Esophagus muscularis mucosa (tissue), 4 donors: ENCODE measurements around the gene PTPN1. TPM values are rescaled to one million over a fixed set of nuclear protein-coding genes. Genes with fewer than 3 reads are reported as not detected.
A peak's percentile ranks its signal among the peaks of the same experiment; 100 is the strongest.

ENCODE experiments used
- DNase-seq: peaks from one replicate; pipeline ENCODE4 v3.0.0-alpha.2; 2017; ENCODE audit errors: extremely low spot score
- H3K27ac ChIP-seq, 4 donors: fragments of 200-600 bp; sonication (generic); replicated peaks in 1 of 4; 1 replicate in 3 of 4; 2 replicates in 1 of 4; pipeline ENCODE4 v1.5.1; 2016 to 2019; ENCODE audit warnings: mild to moderate bottlenecking in 1 of 4
- H3K27me3 ChIP-seq, 4 donors: fragments of 200-600 bp; sonication (generic); one replicate each; pipeline versions ENCODE4 v1.5.1 to v1.6.0; 2016 to 2019
- H3K36me3 ChIP-seq, 4 donors: fragments of 200-600 bp; sonication (generic); one replicate each; pipeline ENCODE4 v1.5.1; 2016 to 2019
- H3K4me1 ChIP-seq, 4 donors: fragments of 200-600 bp; sonication (generic); one replicate each; pipeline ENCODE4 v1.5.1; 2016 to 2019
- H3K4me3 ChIP-seq, 4 donors: fragments of 200-600 bp; sonication (generic); 1 replicate in 2 of 4; 2 replicates in 2 of 4; pipeline ENCODE4 v1.5.1; 2016 to 2019; ENCODE audit warnings: mild to moderate bottlenecking in 4 of 4, moderate library complexity in 1 of 4
- H3K9me3 ChIP-seq, 4 donors: fragments of 200-600 bp; sonication (generic); 1 replicate in 3 of 4; 2 replicates in 1 of 4; pipeline ENCODE4 v1.5.1; 2016 to 2019
- EP300 ChIP-seq: sonication (generic); formaldehyde crosslinking; IDR thresholded peaks from one replicate; pipeline ENCODE4 v1.6.1; 2017; ENCODE audit warnings: antibody characterized with exemption
- POLR2A ChIP-seq: fragments of 450-650 bp; IDR thresholded peaks from one replicate; pipeline ENCODE4 v1.6.1; 2017; ENCODE audit warnings: antibody characterized with exemption, moderate library complexity, mild to moderate bottlenecking, low read depth
- POLR2AphosphoS5 ChIP-seq, 2 donors: sonication (generic); formaldehyde crosslinking; IDR thresholded peaks; one replicate each; pipeline ENCODE4 v1.6.1; 2017; ENCODE audit warnings: antibody characterized with exemption in 2 of 2
- WGBS: methylation state at CpG from one replicate; pipeline ENCODE4 v1.1.5; 2018; 5-methylcytosine and 5-hydroxymethylcytosine counted together
- intact Hi-C: fragments of 100-400 bp; cut with DNase I; formaldehyde crosslinking; loops from one replicate; pipeline ENCODE4 v1.15.1; 2023
- total RNA-seq, 4 donors: library from RNA; depleted of rRNA; stranded (reverse); fragments of >200 nt; gene quantifications; one replicate each; pipeline versions ENCODE4 v1.1.0 to v1.2.1, GENCODE V29; 2016
- TF ChIP-seq, protein P1 (sequence below), 3 experiments: fragments of 200-600 bp in 2 of 3; fragments of 450-650 bp in 1 of 3; sonication (generic) in 2 of 3; IDR thresholded peaks; one replicate each; pipeline ENCODE4 v1.5.1; 2017 to 2019; ENCODE audit warnings: antibody characterized with exemption in 3 of 3, mild to moderate bottlenecking in 2 of 3, moderate library complexity in 1 of 3

PTPN1 gene
- total RNA-seq, 4 donors from 2014 or later, result 21.2 to 49.0 (median 41.0) TPM

DNA sequence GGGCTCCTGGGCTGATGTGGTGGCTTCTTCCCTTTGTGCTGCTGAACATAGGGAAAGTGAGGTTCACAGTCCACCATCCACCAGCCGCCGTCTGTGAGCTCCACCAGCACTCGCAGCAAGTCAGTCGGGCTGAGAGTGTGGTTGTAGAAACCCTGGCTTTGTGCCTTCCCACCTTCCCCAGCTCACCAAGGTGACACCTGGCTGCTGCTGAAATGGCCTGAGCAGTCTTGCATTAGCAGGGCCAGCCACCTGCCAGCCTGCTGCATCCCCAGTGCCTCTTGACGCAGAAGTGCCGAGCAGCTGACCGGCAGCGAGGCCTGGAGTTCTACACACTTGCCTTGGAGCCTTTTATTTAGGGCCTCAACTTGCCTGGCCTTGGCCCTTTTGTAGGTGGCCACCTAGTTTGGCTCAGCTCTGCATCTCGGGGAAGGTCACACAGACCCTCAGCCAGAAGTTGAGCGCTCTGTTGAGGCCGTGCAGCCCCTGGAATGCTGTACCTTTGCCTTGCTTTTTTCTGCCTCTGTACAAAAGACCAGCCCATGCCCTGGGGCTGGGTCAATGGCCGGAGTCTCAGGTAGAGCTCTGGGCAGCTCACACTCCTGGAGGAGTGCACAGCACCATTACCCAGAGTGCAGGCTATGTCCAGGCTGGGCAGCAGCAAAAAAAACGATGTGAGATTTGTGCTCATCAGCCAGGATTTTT lies 76.5 kb downstream of the PTPN1 start:
- Histone ChIP-seq H3K4me3 (no peak overlapping the region), H3K36me3 (peaks cover 10 to 84% (median 78%) of the 10 kb centered on the region in 4 donors), H3K27me3 (no peaks in the 10 kb centered on the region), H3K27ac (no peak overlapping the region), H3K4me1 (peaks cover under 1 to 9% (median 3%) of the 10 kb centered on the region in 4 donors), H3K9me3 (no peaks in the 10 kb centered on the region)
- TF ChIP-seq POLR2A (no peak), POLR2AphosphoS5 (IDR thresholded peaks at IDR 0.05) (no peak), EP300 (no peak)
- TF ChIP-seq, protein P1, sequence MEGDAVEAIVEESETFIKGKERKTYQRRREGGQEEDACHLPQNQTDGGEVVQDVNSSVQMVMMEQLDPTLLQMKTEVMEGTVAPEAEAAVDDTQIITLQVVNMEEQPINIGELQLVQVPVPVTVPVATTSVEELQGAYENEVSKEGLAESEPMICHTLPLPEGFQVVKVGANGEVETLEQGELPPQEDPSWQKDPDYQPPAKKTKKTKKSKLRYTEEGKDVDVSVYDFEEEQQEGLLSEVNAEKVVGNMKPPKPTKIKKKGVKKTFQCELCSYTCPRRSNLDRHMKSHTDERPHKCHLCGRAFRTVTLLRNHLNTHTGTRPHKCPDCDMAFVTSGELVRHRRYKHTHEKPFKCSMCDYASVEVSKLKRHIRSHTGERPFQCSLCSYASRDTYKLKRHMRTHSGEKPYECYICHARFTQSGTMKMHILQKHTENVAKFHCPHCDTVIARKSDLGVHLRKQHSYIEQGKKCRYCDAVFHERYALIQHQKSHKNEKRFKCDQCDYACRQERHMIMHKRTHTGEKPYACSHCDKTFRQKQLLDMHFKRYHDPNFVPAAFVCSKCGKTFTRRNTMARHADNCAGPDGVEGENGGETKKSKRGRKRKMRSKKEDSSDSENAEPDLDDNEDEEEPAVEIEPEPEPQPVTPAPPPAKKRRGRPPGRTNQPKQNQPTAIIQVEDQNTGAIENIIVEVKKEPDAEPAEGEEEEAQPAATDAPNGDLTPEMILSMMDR (IDR thresholded peaks at IDR 0.05), result no peak
- WGBS, result 89% methylated on average over 13 of the region's 13 CpGs
- DNase-seq, result no peak
- intact Hi-C loops, result no loop called here

DNA sequence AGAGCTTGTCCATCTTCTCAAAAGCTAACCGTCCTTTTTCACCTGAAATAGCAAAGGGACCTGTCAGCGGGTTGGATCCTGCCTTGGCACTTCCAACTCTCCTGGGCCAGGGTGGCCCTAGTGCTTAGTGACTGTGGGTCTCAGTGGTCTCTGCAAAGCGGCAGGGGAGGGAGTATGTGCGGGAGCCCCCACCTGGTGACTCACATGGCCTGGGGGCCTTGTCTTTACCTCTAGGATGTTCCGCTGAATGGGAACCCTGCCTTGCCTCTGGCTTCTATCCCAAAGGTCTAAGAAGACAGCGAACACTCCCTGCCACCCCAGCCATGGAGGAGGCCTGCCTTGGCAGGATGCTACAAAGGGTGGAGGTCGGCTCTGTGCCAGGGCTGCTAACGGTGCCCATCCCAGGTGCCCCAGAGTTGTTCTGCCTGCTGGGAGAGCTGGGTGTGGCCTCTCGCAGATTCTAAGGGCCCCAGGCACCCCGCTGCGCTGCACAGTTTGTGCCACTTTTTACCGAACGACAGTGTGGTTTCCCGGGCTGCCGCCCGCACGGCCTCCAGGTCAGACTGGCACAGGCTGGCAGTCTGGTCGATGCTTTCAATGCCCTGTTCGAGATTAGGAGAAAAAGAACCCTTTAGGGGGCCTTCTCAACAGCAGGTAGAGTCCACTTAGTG lies 77.2 kb downstream of the PTPN1 start:
- Histone ChIP-seq H3K27ac (no peak overlapping the region), H3K36me3 (peaks cover 10 to 84% (median 70%) of the 10 kb centered on the region in 4 donors), H3K9me3 (no peaks in the 10 kb centered on the region), H3K27me3 (no peaks in the 10 kb centered on the region), H3K4me1 (peaks cover 8 to 16% (median 11%) of the 10 kb centered on the region in 4 donors), H3K4me3 (no peak overlapping the region)
- TF ChIP-seq, protein P1 (IDR thresholded peaks at IDR 0.05), result no peak
- no peak for TF ChIP-seq EP300
- no peak for TF ChIP-seq POLR2A
- TF ChIP-seq POLR2AphosphoS5 (IDR thresholded peaks at IDR 0.05), result no peak
- no peak for DNase-seq
- WGBS, result 87% methylated on average over 14 of the region's 19 CpGs
- intact Hi-C loops, result no loop called here

DNA sequence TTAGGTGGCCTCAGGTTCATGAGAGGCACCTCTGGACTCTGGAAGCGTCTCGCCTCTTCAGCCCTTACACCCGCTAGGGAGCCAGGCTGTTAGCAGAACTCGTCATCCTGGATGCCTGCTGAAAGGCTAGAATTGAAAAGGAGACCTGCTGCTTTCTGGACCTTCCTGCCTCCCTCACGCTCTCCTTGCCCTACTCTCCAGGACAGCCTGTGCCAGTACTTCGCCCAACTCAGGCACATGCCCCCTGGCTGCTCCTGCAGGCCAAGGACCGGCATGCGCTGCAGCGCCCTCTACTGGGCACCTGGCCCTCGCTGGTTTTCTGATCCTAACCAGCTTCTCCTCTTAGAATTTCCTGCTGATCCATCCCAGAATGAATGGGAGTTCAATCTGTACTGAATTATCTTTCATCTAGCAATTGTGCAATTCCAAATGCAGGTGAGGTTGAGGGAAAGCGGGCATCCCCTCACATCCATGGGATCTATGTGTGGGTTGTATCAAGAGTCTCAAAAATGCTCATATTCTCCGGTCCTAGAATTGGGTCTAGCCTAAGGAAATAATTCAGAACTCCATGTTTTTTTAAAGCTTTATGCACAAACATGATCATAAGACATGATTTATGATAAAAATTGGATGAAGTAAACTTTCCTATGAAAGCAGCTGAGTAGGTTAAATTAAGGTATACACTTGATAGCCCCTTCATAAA lies 78.0 kb downstream of the PTPN1 start:
- Histone ChIP-seq H3K27ac (no peak overlapping the region), H3K36me3 (peaks cover 10 to 77% (median 63%) of the 10 kb centered on the region in 4 donors), H3K9me3 (no peaks in the 10 kb centered on the region), H3K4me1 (peaks cover 15 to 24% (median 18%) of the 10 kb centered on the region in 4 donors), H3K27me3 (no peaks in the 10 kb centered on the region), H3K4me3 (no peak overlapping the region)
- DNase-seq, result no peak
- 66% methylated on average over 12 of the region's 12 CpGs for WGBS
- TF ChIP-seq POLR2AphosphoS5 (IDR thresholded peaks at IDR 0.05) (peak; percentile 9 to 22), EP300 (no peak)
- TF ChIP-seq, protein P1 (IDR thresholded peaks at IDR 0.05), result peak; percentile 75 to 90 (median 76)
- intact Hi-C loops, result no loop called here

DNA sequence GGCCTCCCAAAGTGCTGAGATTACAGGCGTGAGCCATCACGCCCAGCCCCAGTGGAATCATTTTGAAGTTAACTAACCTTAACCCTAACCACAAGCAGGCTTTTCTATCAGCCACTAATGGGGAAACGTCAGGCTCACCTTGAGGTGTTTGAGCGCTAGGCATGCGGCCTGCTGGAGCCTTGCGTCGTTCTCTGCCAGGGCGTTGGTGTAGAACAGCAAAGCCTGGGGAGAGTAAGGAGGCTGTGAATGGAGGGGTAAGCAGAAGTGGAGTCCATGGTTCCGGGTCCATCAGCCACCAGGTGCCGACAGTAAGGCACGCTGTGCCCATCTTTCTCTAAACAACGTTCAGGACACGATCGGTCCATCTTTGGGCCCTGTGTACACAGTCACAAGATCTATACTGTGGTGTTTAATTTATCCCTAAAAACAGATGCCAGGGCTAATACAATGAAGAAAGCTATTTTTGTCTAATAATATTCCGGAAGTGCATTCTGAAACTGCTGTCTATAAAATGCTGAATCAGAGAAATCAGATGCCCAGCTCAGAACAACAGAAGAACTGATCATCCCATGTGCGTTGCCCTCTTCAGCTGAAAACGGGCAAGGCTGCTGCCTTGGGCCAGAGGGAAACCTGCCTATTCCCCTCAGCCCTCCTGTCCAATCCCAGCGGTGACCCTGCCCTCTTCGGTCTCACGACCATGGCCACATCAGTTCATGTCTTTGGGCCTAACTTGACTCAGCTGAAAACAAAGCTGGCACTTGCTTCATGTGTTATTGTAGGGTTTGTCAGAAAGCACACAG lies 79.6 kb downstream of the PTPN1 start:
- H3K27me3 ChIP-seq, result no peaks in the 10 kb centered on the region
- peaks cover 15 to 33% (median 20%) of the 10 kb centered on the region in 4 donors for H3K4me1 ChIP-seq
- WGBS, result 93% methylated on average over 20 of the region's 20 CpGs
- no peak overlapping the region for H3K4me3 ChIP-seq
- TF ChIP-seq POLR2A (no peak), EP300 (no peak), POLR2AphosphoS5 (IDR thresholded peaks at IDR 0.05) (no peak)
- TF ChIP-seq, protein P1 (IDR thresholded peaks at IDR 0.05), result no peak
- H3K9me3 ChIP-seq, result no peaks in the 10 kb centered on the region
- intact Hi-C loops, result no loop called here
- H3K27ac ChIP-seq, result no peak overlapping the region
- DNase-seq, result no peak
- peaks cover 6 to 61% (median 47%) of the 10 kb centered on the region in 4 donors for H3K36me3 ChIP-seq
